Mucosa of stomach (tissue), 1 donor: ENCODE data around the gene COLEC12.

Experiments used
- H3K27me3 ChIP-seq: one replicate; pipeline ENCODE4 v1.7.0; 2013; ENCODE audit warnings: mild to moderate bottlenecking, low read length; ENCODE audit not compliant: control insufficient read depth, insufficient read depth
- H3K36me3 ChIP-seq: one replicate; pipeline ENCODE4 v1.7.0; 2013; ENCODE audit warnings: low read length; ENCODE audit not compliant: control insufficient read depth, insufficient read depth
- H3K4me1 ChIP-seq: one replicate; pipeline ENCODE4 v1.7.0; 2013; ENCODE audit warnings: mild to moderate bottlenecking, low read length; ENCODE audit not compliant: control insufficient read depth, insufficient read depth
- H3K4me3 ChIP-seq: one replicate; pipeline ENCODE4 v1.7.0; 2013; ENCODE audit warnings: low read length
- H3K9ac ChIP-seq: one replicate; pipeline ENCODE4 v1.7.0; 2013; ENCODE audit warnings: mild to moderate bottlenecking, low read length, moderate library complexity
- H3K9me3 ChIP-seq: one replicate; pipeline ENCODE4 v1.7.0; 2013; ENCODE audit warnings: mild to moderate bottlenecking, low read length, moderate library complexity; ENCODE audit not compliant: control insufficient read depth
- donor health status: Pancreatic carcinoma.

COLEC12 gene

GRCh38 chr18:354003-354402, 146.5 kb downstream of the COLEC12 start:
- no peaks in the 10 kb centered on the region for H3K9me3 ChIP-seq
- no peak overlapping the region for H3K4me3 ChIP-seq
- H3K4me1 ChIP-seq: no peaks in the 10 kb centered on the region
- H3K36me3 ChIP-seq: no peaks in the 10 kb centered on the region
- H3K27me3 ChIP-seq: no peaks in the 10 kb centered on the region
- H3K9ac ChIP-seq: no peak overlapping the region

DNA sequence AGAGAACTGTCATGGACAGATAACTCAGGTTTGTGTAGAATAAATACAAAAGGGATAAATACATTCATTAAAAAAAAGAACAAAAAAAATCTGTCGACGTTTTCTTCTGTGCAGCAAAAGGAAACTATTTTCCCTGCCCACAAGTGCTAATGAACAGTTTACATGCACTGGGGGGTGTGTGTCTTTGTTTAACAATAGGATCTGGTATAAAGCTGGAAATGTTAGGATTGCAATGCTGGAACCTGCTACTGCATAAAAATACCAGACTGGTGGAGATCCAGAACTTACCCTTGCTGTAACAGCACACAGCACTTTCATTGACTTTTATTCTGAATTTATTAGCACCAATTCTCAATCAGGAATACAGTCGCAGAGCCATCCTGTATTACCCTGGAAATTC, 148.1 kb downstream of the COLEC12 start:
- H3K4me3 ChIP-seq: no peak overlapping the region
- H3K36me3 ChIP-seq: no peaks in the 10 kb centered on the region
- H3K27me3 ChIP-seq: no peaks in the 10 kb centered on the region
- H3K4me1 ChIP-seq: no peaks in the 10 kb centered on the region
- no peak overlapping the region for H3K9ac ChIP-seq
- no peaks in the 10 kb centered on the region for H3K9me3 ChIP-seq

- Histone ChIP-seq H3K27me3 (no peaks in the 10 kb centered on the region), H3K4me3 (no peak overlapping the region), H3K36me3 (no peaks in the 10 kb centered on the region), H3K9me3 (no peaks in the 10 kb centered on the region), H3K9ac (no peak overlapping the region), H3K4me1 (no peaks in the 10 kb centered on the region)
These were observed 149.4 kb downstream of the COLEC12 start for GRCh38 chr18:350953-351572.

DNA sequence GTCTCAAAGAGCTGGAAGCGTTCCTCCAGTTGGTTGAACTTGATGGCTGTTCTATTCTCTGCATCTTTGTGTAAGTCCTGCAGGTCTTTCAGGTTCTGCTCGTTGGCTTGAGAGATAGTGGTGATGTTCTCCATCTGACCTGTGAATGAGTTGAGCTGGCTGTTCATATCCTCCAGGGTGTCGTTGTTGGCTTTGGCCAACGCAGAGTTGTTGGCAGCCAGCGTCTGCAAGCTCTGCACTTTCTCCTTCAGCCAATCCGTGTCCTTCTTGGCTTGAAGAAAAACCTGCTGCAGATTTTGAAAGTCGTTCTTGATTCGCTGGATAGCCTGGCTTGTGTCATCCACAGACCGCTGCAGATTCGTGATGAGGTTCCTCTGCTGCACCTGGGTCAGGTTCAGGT, 153.9 kb downstream of the COLEC12 start:
- no peaks in the 10 kb centered on the region for H3K4me1 ChIP-seq
- H3K9me3 ChIP-seq: no peaks in the 10 kb centered on the region
- H3K27me3 ChIP-seq: no peaks in the 10 kb centered on the region
- H3K4me3 ChIP-seq: no peak overlapping the region
- H3K36me3 ChIP-seq: no peaks in the 10 kb centered on the region
- H3K9ac ChIP-seq: no peak overlapping the region

DNA sequence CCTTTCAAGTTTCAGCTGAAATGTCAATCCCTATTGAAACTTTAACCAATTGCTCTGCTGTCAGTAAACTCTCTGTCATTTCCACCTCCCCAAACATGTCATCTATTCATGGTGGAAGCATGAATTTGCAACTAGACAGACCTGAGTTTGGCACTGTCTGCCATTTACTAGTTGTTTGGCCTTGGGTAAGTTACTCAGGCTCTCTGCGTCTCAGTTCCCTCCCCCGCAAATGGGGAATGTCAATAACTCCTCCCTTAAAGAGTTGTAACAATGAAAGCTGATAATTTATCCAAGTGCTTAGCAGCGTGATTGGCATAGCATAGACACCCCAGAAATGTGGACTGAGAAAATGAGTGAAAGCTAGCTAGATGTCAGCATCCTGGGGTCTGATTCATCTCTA, 159.4 kb downstream of the COLEC12 start:
- Histone ChIP-seq H3K9me3 (no peaks in the 10 kb centered on the region), H3K4me3 (no peak overlapping the region), H3K27me3 (no peaks in the 10 kb centered on the region), H3K4me1 (no peaks in the 10 kb centered on the region), H3K9ac (no peak overlapping the region), H3K36me3 (no peaks in the 10 kb centered on the region)

DNA sequence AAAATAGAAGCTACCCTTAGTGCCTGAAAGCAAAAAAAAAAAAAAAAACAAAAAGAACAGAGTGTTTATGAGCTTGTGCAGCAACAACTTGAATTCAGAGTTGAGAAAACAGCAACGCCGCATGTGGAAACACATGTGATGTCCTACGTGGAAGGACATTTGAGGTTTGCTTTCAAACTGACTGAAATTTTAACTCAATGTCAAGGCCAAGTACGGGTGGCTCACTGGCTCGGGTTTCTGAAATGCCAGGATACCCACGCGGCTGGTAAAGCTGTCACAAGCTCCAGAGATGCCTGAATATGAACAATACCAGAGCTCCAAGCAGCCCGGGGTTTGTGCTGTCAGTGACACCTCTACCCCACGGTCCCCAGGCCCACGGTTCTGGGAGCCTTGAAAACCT, 160.5 kb downstream of the COLEC12 start:
- Histone ChIP-seq H3K36me3 (no peaks in the 10 kb centered on the region), H3K27me3 (no peaks in the 10 kb centered on the region), H3K9ac (no peak overlapping the region), H3K4me3 (no peak overlapping the region), H3K4me1 (no peaks in the 10 kb centered on the region), H3K9me3 (no peaks in the 10 kb centered on the region)

- no peak overlapping the region for H3K4me3 ChIP-seq
These were observed 161.3 kb downstream of the COLEC12 start for GRCh38 chr18:339200-339599.

DNA sequence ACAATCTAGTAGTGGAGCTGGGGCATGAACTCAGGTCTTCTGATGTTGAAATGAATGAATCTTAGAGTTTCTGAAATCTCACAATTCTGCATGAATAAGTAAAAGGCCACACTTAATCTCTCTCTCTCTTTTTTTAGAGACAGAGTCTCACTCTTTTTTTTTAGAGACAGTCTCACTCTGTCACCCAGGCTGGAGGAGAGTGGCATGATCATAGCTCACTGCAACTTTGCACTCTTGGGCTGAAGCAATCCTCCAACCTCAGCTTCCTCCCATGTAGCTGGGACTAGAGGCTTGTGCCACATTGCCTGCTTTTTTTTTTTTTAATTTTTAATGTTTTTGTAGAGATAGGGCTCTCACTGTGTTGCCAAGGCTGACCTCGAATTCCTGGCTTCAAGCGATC, 163.8 kb downstream of the COLEC12 start:
- H3K4me1 ChIP-seq: no peaks in the 10 kb centered on the region
- no peak overlapping the region for H3K4me3 ChIP-seq
- no peaks in the 10 kb centered on the region for H3K27me3 ChIP-seq
- H3K9me3 ChIP-seq: no peaks in the 10 kb centered on the region
- H3K36me3 ChIP-seq: no peaks in the 10 kb centered on the region
- H3K9ac ChIP-seq: no peak overlapping the region

More at GRCh38 chr18:339200-339599, 161.3 kb downstream of the COLEC12 start:
- H3K4me1 ChIP-seq: no peaks in the 10 kb centered on the region
- no peaks in the 10 kb centered on the region for H3K36me3 ChIP-seq
- H3K27me3 ChIP-seq: no peaks in the 10 kb centered on the region
- H3K9ac ChIP-seq: no peak overlapping the region
- no peaks in the 10 kb centered on the region for H3K9me3 ChIP-seq

GRCh38 chr18:335733-336132, 164.8 kb downstream of the COLEC12 start:
- Histone ChIP-seq H3K9ac (no peak overlapping the region), H3K4me3 (no peak overlapping the region), H3K4me1 (no peaks in the 10 kb centered on the region), H3K27me3 (no peaks in the 10 kb centered on the region), H3K36me3 (no peaks in the 10 kb centered on the region), H3K9me3 (no peaks in the 10 kb centered on the region)

- Histone ChIP-seq H3K9ac (no peak overlapping the region), H3K27me3 (no peaks in the 10 kb centered on the region), H3K9me3 (no peaks in the 10 kb centered on the region), H3K36me3 (no peaks in the 10 kb centered on the region), H3K4me1 (no peaks in the 10 kb centered on the region), H3K4me3 (no peak overlapping the region)
These were observed 165.8 kb downstream of the COLEC12 start for GRCh38 chr18:334575-335132.

GRCh38 chr18:332721-333510, 167.6 kb downstream of the COLEC12 start:
- no peaks in the 10 kb centered on the region for H3K9me3 ChIP-seq
- H3K36me3 ChIP-seq: no peaks in the 10 kb centered on the region
- H3K9ac ChIP-seq: no peak overlapping the region
- H3K4me1 ChIP-seq: no peaks in the 10 kb centered on the region
- H3K4me3 ChIP-seq: no peak overlapping the region
- no peaks in the 10 kb centered on the region for H3K27me3 ChIP-seq

DNA sequence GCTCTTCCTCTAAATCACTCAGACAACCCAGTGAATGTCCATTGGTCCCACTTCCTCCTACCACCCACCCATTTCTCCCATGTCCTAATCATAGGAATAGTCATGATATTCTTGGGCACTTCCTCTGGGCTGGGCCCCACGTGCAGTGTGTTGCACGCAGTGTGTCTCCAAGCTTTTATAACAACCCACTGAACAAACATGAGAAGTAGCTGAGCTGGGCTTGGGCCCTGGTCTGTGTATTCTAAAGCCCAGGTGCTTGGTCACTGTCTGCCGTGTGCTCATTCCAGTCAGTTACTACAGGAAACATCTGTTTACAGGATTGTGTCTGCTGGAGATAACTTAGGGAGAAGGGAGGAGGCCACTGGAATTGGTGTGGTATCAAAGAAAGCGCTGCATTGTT, 168.5 kb downstream of the COLEC12 start:
- Histone ChIP-seq H3K9ac (no peak overlapping the region), H3K9me3 (no peaks in the 10 kb centered on the region), H3K36me3 (no peaks in the 10 kb centered on the region), H3K4me1 (no peaks in the 10 kb centered on the region), H3K27me3 (no peaks in the 10 kb centered on the region), H3K4me3 (no peak overlapping the region)
